ENCODE results near the gene SCAF1.

The SCAF1 gene

DNA sequence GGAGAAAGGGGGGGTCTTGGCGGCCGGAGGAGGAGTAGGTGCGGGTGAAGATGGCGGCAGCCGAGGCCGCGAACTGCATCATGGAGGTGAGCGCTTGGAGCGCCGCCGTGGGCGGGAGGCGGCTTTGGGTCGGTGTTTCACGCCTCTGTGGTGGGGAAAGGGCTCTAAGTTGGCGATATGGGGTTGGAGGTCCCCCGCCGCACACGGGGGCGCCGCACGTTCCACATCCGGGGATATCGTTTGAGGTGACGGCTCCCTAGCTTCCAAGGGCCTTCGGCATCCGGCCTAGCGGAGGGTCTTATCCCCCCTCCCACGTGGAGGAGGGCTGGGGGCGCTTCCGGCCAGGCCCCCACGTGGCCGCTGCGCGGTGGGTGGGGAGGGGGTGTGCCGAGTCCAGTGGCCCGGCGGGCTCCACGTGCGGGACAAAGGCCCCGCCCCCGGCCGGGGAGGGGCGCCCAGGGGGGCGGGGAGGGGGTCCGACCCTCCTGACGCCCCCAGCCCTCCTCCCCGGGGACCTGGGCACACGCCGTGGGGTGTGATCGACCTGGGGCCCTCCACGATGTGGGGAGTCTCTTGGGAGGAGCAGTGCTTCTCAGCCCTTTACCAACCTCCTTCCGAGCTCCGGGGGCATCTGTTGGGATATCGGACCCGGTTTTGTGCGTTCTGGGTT lies 35.4 kb downstream of the SCAF1 start, which contains the start of gene PRMT1:
PRMT1 (plus strand) TSS at position 41 of the 670 bp plus-strand sequence; CDS start at position 51, 10 bp downstream.
- DNase-seq (ENCODE audit: low read depth), result no peak
- TF ChIP-seq, protein P1, sequence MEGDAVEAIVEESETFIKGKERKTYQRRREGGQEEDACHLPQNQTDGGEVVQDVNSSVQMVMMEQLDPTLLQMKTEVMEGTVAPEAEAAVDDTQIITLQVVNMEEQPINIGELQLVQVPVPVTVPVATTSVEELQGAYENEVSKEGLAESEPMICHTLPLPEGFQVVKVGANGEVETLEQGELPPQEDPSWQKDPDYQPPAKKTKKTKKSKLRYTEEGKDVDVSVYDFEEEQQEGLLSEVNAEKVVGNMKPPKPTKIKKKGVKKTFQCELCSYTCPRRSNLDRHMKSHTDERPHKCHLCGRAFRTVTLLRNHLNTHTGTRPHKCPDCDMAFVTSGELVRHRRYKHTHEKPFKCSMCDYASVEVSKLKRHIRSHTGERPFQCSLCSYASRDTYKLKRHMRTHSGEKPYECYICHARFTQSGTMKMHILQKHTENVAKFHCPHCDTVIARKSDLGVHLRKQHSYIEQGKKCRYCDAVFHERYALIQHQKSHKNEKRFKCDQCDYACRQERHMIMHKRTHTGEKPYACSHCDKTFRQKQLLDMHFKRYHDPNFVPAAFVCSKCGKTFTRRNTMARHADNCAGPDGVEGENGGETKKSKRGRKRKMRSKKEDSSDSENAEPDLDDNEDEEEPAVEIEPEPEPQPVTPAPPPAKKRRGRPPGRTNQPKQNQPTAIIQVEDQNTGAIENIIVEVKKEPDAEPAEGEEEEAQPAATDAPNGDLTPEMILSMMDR (conservative IDR thresholded peaks at IDR 0.05; ENCODE audit: control insufficient read depth, insufficient read depth, low read depth, low read length), result no peak

DNA sequence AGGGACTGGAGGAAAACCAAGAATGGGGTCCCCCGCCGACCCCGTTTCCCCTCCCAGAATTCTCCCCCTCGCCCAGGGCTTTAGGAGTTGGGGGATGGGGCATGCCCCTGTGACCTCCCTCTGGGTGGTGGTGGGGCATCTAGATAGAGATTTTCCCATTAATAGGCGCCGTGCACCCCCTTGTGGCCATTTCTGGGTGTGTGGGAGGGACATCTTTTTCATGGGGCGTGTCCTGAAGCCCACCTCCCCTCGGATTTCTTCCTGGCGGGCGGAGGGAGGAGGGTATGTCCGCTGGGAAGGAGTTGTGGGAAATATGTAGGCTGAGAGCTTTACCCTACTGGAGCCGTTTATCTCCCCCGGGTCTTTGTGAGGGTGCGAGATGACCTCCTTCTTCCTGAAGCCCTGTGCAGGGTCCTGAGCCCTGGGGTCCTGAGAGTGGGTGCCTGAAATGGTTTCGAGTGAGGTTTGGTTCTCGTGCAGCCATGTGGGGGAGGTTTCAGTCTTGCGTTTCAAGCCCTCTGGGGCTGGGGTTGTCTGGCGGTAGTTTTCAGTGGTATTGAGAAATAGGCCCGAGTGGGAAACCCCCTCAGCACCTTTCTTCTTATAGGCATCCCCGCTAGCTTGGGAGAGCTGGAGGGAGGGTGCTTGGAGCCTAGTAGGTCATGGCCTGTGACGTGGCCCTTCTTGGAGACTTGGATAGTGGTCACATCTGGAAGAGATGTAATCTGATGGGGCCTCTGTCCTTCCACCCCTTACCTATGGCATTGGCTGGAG lies 36.1 kb downstream of the SCAF1 start:
- DNase-seq (ENCODE audit: low read depth), result peak; percentile 70

More for the DNA sequence above, 35.4 kb downstream of the SCAF1 start, which contains the start of gene PRMT1:
- peak within 1 kb of the TSS; percentile 96 for H3K4me3 ChIP-seq (ENCODE audit: control insufficient read depth, low read depth, low read length)

DNA sequence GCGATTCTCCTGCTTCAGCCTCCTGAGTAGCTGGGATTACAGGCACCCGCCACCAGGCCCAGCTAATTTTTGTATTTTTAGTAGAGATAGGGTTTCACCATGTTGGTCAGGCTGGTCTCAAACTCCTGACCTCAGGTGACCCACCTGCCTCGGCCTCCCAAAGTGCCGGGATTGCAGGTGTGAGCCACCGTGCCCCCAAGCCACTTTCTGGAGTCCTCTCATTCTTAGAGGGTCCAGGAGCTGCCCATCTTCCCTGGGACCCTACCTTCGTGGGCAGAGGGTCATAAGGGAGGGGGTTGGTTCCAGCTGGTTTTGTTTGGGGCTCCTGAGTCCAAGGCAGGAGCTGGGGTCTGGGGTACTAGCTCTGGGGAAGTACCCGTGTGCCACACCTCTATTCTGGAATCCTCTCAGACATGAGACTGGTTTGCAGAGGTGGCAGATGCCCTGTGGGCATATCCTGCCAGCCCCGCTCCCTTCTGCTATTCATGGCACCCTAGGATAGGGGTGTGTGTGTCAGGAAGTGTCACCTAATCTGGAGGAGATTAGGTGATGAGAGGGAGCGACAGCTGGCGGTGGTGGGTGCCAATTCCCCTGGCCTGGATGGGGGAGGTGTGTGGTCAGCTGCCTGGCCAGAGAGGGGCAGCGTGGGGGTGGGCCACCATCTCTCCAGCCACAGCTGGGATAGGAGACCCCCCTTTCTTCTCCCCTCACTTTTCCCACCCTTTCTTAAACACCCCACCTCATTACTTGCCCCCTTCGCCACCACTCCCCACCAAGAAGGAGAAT lies 37.2 kb downstream of the SCAF1 start:
- TF ChIP-seq, protein P1 (conservative IDR thresholded peaks at IDR 0.05; ENCODE audit: control insufficient read depth, insufficient read depth, low read depth, low read length), result no peak
- no peak overlapping the region for H3K4me3 ChIP-seq (ENCODE audit: control insufficient read depth, low read depth, low read length)
- no peak for DNase-seq (ENCODE audit: low read depth)

More for the DNA sequence above, 36.1 kb downstream of the SCAF1 start:
- H3K4me3 ChIP-seq (ENCODE audit: control insufficient read depth, low read depth, low read length), result peak overlapping the region; percentile 96
- TF ChIP-seq, protein P1 (conservative IDR thresholded peaks at IDR 0.05; ENCODE audit: control insufficient read depth, insufficient read depth, low read depth, low read length), result peak; percentile 54

DNA sequence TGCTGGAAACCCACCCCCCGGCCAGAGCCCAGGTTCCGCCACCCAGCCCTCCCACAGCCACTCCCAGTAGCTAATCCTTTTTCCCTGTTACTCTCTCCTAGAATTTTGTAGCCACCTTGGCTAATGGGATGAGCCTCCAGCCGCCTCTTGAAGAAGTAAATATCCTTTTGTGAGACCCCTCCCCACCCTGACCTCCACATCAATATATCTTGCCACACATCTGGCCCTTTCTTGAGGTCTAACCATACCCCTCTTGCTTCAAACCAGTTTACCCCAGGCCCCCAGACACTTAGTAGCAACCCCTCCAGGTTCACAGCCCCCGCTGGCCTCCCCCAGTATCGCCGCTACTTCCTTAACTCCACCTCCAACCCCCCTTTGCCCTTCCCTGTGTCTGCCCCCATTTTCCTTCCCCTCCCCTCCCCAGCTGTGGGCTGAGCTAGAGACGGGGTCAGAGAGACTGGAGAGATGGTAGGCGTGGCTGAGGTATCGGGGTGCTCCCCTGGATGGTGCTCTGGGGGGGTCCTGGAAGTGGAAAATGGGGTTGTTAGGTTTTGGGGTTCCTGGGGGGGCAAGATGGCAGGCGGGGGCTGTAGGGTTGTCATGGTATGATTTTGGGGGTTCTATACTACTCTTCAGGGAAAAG lies 37.9 kb downstream of the SCAF1 start:
- H3K4me3 ChIP-seq (ENCODE audit: control insufficient read depth, low read depth, low read length), result no peak overlapping the region
- TF ChIP-seq, protein P1 (conservative IDR thresholded peaks at IDR 0.05; ENCODE audit: control insufficient read depth, insufficient read depth, low read depth, low read length), result no peak
- DNase-seq (ENCODE audit: low read depth), result no peak

DNA sequence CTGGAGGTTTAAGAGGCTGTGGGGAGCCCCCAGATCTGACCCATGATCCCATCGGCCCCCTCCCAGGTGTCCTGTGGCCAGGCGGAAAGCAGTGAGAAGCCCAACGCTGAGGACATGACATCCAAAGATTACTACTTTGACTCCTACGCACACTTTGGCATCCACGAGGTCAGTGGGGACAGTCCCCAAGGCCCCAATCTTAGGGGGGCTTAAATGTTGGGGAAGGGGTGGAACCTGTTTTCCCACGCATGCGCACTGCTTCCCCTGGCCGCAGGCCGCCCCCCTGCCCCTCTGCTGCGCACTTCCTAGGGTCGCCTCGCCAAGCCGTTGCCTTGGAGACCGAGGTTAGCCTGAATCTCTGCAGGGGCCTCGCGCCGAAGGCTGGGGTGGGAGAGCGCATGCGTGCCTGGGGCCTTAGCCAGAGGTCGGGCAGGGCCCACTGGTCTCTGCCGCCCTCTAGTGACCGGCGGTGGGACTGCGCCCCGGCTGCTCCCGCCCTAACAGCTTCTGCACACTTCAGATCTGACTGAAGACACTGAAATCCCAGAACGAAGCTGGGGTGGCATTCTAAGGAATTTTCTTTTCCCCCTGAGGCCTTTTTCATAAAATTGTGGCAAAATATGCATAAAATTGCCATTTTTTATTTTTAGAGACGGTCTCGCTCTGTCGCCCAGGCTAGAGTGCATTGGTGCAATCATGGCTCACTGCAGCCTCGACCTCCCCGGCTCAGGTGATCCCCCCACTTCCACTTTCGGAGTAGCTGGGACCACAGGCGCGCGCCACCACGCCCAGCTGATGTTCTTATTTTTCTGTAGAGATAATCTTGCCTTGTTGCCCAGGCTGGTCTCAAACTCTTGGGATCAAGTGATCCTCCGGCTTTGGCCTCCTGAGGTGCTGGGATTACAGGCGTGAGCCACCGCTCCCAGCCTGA lies 38.7 kb downstream of the SCAF1 start:
- H3K4me3 ChIP-seq (ENCODE audit: control insufficient read depth, low read depth, low read length), result no peak overlapping the region
- TF ChIP-seq, protein P1 (conservative IDR thresholded peaks at IDR 0.05; ENCODE audit: control insufficient read depth, insufficient read depth, low read depth, low read length), result peak; percentile 92
- DNase-seq (ENCODE audit: low read depth), result peak; percentile 80

All from fibroblast of mammary gland (primary cell).